CD4-positive, alpha-beta T cell treated with Interleukin-15 for 4 hours (primary cell): ENCODE measurements around the gene AMMECR1.
"Not testable (repeated sequence)": the region's sequence is repeated elsewhere in the genome, so short reads cannot be mapped to it uniquely, and the experiment has no call there.

Experiments
- DNase-seq: peaks from one replicate; pipeline ENCODE4 v3.0.0-alpha.2; 2020; ENCODE audit warnings: low spot score

The AMMECR1 gene

GRCh38 chrX:110317820-110318663, at the start of gene AMMECR1:
TSS of gene AMMECR1 (minus strand) at chrX:110318085. CDS start at chrX:110318071, 14 bp downstream.
- DNase-seq: peak; percentile 77

DNA sequence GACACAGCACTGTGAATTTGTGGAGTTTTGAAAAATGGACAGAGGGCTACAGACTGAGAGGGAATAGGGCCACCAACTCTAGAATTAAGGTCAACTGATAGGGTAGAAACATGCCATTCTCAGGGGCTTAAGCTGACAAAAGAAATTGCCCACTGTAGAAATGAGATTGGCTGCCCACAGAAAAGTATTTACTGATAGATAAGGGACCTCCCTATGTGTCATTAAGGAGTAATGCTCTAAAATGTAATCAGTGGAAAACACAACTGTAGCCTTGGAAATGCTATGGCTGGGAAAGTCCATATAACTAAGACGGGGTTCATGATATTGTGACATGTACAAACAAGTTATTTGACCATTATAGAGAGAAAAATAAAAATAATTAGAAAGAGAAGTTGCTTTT, 45.4 kb upstream of the AMMECR1 start:
- no peak for DNase-seq

- no peak for DNase-seq
Observed at GRCh38 chrX:110359273-110359672, 41.4 kb upstream of the AMMECR1 start.

DNA sequence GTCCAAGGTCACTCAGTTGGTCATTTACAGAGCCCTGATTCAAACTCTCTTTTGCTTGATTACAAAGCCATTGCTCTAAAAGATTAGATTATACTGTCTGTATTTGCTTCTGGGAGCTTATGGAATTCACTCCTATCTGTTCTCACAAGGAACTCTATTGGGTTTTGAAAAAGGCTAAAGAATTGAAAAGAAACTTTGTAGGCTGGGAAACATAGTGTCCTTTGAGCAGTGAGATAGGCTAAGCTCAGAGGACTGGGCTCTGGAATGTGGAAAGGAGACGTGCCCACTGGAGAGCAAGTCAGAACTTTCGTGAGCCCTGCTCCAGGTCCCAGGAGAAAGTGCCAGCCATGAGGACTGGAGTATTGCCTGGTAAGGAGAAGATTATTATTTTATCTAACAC, 40.7 kb upstream of the AMMECR1 start, which contains the start of gene RTL9:
RTL9 (plus strand) TSS at position 301 of the 400 bp plus-strand sequence. CDS start 91,770 bp downstream, outside the sequence.
- no peak for DNase-seq

DNA sequence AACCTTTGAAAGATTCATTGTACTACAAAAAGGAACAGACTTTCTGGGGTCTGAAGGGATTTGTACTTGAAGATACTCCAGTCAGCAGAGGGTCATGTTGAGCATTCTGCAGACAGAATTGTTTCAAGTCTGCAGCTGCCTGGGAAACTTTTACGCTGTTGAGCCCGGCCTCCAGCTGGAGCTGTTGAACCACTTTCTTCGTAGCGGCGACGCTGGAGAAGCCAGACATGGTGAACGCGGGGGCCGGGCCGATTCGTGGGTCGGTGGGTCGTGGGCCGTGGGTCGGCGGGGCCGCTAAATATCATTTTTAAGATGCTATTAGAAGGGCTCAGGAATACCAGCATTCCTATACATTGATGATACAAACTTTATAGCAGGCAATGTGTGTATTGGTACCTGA, 28.8 kb upstream of the AMMECR1 start:
- DNase-seq: no peak

DNA sequence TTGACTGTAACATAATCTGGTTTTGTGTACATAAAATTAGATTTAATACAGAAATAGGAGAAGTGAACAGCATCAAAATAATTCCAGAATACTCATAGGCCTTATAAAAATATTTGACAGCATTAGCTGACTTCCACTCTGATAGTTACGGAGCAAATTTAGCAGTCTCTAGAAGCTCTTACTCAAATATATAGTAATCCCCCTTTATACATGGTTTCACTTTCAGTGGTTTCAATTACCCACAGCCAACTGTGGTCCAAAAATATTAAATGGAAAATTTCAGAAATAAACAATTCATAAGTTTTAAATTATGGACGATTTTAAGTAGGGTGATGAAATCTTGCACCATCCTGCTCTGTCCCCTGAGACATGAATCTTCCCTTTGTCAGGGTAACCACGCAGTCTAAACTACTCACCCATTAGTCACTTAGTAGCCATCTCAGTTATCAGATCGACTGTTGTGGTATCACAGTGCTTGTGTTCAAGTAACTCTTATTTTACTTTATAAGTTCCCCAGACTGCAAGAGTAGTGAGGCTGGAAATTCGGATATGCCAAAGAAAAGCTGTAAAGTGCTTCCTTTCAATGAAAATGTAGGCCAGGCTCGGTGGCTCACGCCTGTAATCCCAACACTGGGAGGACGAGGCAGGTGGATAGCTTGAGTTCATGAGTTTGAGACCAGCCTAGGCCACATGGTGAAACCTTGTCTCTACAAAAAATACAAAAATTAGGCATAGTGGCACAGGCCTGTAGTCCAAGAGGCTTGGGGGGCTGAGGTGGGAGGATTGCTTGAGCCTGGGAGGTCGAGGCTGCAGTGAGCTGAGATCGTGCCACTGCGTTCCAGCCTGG, 23.5 kb upstream of the AMMECR1 start:
- DNase-seq: peak; percentile 0

- no peak for DNase-seq
Observed at GRCh38 chrX:110338935-110339334, 21.1 kb upstream of the AMMECR1 start.

- not testable (repeated sequence) for DNase-seq
Observed at GRCh38 chrX:110333458-110333857, 15.6 kb upstream of the AMMECR1 start.

DNA sequence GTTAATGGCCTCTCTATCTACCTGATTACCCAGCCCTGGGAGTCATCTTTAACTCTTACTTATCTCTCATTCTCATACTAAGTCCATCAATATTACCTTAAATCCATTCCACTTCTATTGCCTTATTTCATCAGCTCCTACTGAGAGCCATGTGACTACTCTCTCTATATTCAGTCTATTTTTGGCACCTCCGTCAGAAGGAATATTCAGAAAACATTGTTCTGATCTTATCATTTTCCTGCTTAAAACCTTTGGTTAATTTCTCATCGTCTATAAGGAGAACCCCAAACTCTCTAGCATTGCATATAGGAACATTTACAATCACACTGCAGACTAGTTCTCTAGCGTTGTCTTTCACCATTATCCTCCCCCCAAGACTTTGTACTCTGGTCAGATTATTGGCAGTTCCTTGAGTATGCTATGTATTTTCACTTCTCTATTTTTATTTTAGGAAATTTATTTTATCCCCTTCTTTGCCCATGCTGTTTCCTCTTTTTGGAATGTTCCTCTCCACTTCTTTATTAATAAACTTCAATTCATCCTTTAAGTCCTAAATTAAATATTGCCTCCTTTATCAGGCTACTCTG, 13.7 kb upstream of the AMMECR1 start:
- no peak for DNase-seq

GRCh38 chrX:110328613-110329012, 10.7 kb upstream of the AMMECR1 start:
- not testable (repeated sequence) for DNase-seq

DNA sequence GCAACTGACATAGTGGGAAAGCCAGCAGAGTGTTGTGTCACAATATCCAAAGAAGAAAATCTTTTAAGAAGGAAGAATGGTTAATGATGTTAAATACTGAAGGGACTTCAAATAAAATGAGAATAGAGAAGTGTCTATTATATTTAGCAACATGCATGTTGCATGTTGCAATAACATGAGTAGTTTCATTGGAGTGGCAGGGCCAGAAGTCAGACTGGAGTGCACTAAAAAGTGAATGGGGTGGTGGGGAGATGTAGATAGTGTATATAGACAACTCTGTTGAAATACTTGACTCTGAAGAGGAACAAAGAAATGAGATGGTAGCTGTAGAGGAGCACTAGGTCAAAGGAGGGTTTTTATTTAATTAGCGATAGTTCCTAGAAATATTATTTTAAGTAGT, 9.5 kb upstream of the AMMECR1 start:
- no peak for DNase-seq

DNA sequence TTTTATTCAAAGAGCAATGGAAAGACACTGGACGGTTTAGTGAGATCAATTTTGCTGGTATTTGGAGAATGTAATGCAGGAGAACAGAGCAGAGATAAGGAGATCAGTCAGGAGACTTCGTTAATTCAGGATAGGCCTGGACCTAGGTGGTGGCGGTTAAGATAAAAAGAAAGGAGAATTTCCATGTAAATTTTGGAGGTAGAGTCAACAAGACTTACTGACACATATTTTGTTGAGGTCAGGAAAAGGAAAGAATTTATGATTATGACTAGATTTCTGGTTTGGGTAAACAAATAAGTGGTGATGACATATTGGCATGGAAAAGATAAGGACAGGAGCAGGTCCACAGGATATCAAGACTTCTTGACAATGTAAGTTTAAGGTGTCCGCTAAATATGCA, 8.8 kb upstream of the AMMECR1 start:
- no peak for DNase-seq

DNA sequence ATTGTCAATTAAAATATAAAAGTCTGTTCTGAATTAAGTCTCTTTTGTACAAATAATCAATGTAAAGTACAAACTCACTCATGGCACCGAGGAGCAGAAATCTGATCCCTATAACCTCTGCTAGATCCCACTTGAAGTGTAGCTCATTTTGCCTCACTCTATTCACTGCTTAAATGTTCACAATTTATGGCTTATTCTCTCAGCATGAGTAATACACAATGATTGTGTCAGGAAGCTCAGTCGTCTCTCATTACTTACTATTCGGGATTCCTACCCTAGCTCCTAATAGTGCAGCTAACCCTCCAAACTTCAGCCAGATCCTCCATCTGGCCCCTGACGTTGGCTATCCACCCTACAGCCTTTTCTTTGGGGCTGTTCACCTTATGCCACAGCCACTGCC, 4.7 kb upstream of the AMMECR1 start:
- no peak for DNase-seq

DNA sequence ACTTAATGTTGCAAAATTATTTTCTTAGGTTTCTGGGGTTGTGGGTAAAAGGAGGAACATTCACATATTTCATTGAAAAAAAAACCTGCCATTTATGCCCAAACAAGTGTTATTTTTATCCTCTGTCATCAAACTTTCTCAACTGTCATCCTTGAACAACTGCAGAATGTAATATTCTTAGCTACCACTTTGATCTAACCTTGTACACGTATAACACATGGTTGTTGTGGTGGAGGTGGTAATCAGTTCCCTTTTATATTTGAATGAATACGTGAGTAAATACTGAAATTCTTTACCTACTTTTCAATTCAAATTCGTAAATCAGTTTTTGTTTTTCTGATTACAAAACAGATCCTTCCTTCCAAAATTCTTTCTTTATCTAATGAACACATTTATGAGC, 3.8 kb upstream of the AMMECR1 start:
- DNase-seq: no peak

DNA sequence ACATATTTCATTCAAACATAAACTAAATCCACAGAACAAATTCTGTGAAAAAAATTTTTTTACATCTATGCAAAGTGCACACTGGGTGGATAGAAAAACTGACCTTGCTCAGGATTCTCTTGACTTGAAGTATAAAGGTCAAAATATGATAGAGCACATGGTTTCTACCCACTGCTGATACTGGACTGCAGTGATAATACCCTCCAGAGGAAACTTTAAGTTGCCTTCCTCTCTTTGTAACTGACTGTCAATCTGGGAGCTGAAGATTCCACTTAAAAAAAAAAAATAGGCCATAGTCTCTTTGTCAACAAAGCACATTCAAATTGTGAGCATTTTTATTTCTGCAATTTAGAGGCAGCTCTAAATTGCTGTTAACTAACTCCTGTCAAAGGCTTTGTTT, 3.2 kb upstream of the AMMECR1 start:
- no peak for DNase-seq

DNA sequence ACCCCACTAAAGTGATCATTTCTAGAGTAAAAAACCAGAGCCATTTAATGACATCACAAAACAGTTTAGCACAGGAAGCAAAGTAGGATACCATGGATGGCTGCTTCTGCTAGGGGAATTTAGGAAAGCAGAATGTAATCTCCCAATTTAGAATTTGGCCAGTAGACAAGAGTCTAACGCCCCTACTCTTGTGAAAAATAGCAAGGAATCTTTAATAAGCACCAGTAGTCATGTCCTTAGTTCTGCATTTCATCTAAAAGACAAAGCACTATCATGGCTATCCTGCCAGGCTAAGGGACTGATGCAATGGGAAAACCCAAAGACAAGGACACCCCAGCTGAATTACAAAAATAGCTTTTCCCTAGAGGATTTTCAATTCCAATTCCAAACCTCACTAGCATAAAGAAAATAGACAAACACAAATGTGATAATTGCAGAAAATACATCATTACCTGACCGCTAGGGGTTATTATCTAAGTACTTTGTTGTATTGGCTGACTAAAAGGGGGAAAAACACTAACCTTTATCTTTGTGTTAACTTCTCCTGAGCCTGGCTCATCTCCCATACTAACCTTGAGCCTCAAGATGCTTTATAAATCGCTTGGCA, 2.6 kb upstream of the AMMECR1 start:
- no peak for DNase-seq

- no peak for DNase-seq
Observed at GRCh38 chrX:110318664-110318968, 731 bp upstream of the AMMECR1 start.

GRCh38 chrX:110317061-110317819, 645 bp downstream of the AMMECR1 start:
- peak; percentile 4 for DNase-seq

GRCh38 chrX:110316351-110317060, 1.4 kb downstream of the AMMECR1 start:
- no peak for DNase-seq

GRCh38 chrX:110315551-110315950, 2.3 kb downstream of the AMMECR1 start:
- no peak for DNase-seq
